Ishikawa (cell line): ENCODE data around the gene RCAN2.

Experiments used
- CEBPB ChIP-seq: IDR thresholded peaks from 2 replicates; pipeline ENCODE4 v1.6.1; 2012
- CREB1 ChIP-seq: IDR thresholded peaks from 2 replicates; pipeline ENCODE4 v1.6.1; 2012; ENCODE audit warnings: low read depth
- EGR1 ChIP-seq: IDR thresholded peaks from 2 replicates; pipeline ENCODE4 v1.6.1; 2012
- EP300 ChIP-seq: IDR thresholded peaks from 2 replicates; pipeline ENCODE4 v1.6.1; 2012; ENCODE audit warnings: borderline replicate concordance
- FOXM1 ChIP-seq: IDR thresholded peaks from 2 replicates; pipeline ENCODE4 v1.6.1; 2012; ENCODE audit warnings: low read depth, borderline replicate concordance
- MAX ChIP-seq: IDR thresholded peaks from 2 replicates; pipeline ENCODE4 v1.6.1; 2012
- NFIC ChIP-seq: IDR thresholded peaks from 2 replicates; pipeline ENCODE4 v1.6.1; 2012
- RAD21 ChIP-seq: IDR thresholded peaks from 2 replicates; pipeline ENCODE4 v1.6.1; 2012; ENCODE audit warnings: low read depth
- REST ChIP-seq: IDR thresholded peaks from 2 replicates; pipeline ENCODE4 v1.6.1; 2012; ENCODE audit warnings: low read depth, mild to moderate bottlenecking
- TAF1 ChIP-seq: IDR thresholded peaks from 2 replicates; pipeline ENCODE4 v1.6.1; 2012; ENCODE audit warnings: low read depth, mild to moderate bottlenecking
- TCF12 ChIP-seq: IDR thresholded peaks from 2 replicates; pipeline ENCODE4 v1.6.1; 2012; ENCODE audit warnings: low read depth
- TEAD4 ChIP-seq: IDR thresholded peaks from 2 replicates; pipeline ENCODE4 v1.6.1; 2012
- USF1 ChIP-seq: IDR thresholded peaks from 2 replicates; pipeline ENCODE4 v1.6.1; 2012
- YY1 ChIP-seq: IDR thresholded peaks from 2 replicates; pipeline ENCODE4 v1.6.1; 2012; ENCODE audit warnings: low read depth
- ZBTB7A ChIP-seq: IDR thresholded peaks from 2 replicates; pipeline ENCODE4 v1.6.1; 2012; ENCODE audit warnings: low read depth

RCAN2 gene

GRCh38 chr6:46347669-46348068 lies 143.6 kb downstream of the RCAN2 start:
- TF ChIP-seq ZBTB7A (no peak), TEAD4 (no peak), YY1 (no peak), EP300 (no peak), USF1 (no peak), RAD21 (no peak), TCF12 (no peak), CREB1 (no peak), FOXM1 (no peak), TAF1 (no peak), MAX (no peak), NFIC (no peak), REST (no peak), CEBPB (no peak)

GRCh38 chr6:46340246-46340645 lies 151.0 kb downstream of the RCAN2 start:
- TF ChIP-seq TCF12: no peak
- TF ChIP-seq MAX: no peak
- TF ChIP-seq CREB1: no peak
- TF ChIP-seq FOXM1: no peak
- 0 out of 2 replicates have a peak, but pooled peaks have one; percentile 16 for TF ChIP-seq USF1
- TF ChIP-seq YY1: no peak
- no peak for TF ChIP-seq REST
- TF ChIP-seq ZBTB7A: no peak

- TF ChIP-seq NFIC (no peak), TCF12 (no peak), USF1 (no peak), EP300 (no peak), CEBPB (no peak), RAD21 (no peak), EGR1 (no peak), MAX (no peak), TEAD4 (no peak), REST (no peak), YY1 (no peak), ZBTB7A (no peak), TAF1 (no peak), CREB1 (no peak), FOXM1 (no peak)
These were observed 153.1 kb downstream of the RCAN2 start for GRCh38 chr6:46338131-46338530.

- TF ChIP-seq EGR1: no peak
- TF ChIP-seq CREB1: no peak
- TF ChIP-seq FOXM1: no peak
- no peak for TF ChIP-seq EP300
- TF ChIP-seq YY1: no peak
- no peak for TF ChIP-seq RAD21
- no peak for TF ChIP-seq TEAD4
- no peak for TF ChIP-seq CEBPB
- no peak for TF ChIP-seq REST
- no peak for TF ChIP-seq TCF12
- no peak for TF ChIP-seq ZBTB7A
- TF ChIP-seq MAX: no peak
- TF ChIP-seq TAF1: no peak
- TF ChIP-seq NFIC: no peak
- TF ChIP-seq USF1: no peak
These were observed 156.8 kb downstream of the RCAN2 start for GRCh38 chr6:46334442-46334841.
